Measurements from ENCODE around the gene TNFRSF8.

The TNFRSF8 gene

GRCh38 chr1:12146343-12147112, 83.4 kb downstream of the TNFRSF8 start:
- H3K79me1 ChIP-seq (ENCODE audit: low read depth, low read length) = no peaks in the 10 kb centered on the region
- H3K18ac ChIP-seq (ENCODE audit: low read length) = peak overlapping the region; percentile 17
- no peak overlapping the region for H2BK120ac ChIP-seq (ENCODE audit: low read depth, low read length)
- no peak overlapping the region for H4K8ac ChIP-seq (ENCODE audit: low read depth, low read length)
- no peak overlapping the region for H3K4ac ChIP-seq (ENCODE audit: low read length)
- H3K4me1 ChIP-seq (ENCODE audit: control insufficient read depth in 2 of 2, insufficient read depth in 1 of 2, low read depth in 1 of 2, low read length in 2 of 2) = peaks cover 9 to 18% of the 10 kb centered on the region in 2 donors
- H3K14ac ChIP-seq (ENCODE audit: low read length) = no peak overlapping the region
- H3K4me3 ChIP-seq (ENCODE audit: low read length in 2 of 2) = no peak overlapping the region
- no peaks in the 10 kb centered on the region for H3K36me3 ChIP-seq (replicated peaks in 1 of 2; ENCODE audit: control insufficient read depth in 2 of 2, insufficient read depth in 2 of 2, low read length in 2 of 2)
- no CpG with 5 or more reads among the region's 20 CpGs for WGBS, 2 donors (ENCODE audit: extremely low coverage in 2 of 2, insufficient read length in 2 of 2, insufficient replicate concordance in 1 of 2)
- no peak overlapping the region for H3K27ac ChIP-seq (replicated peaks; ENCODE audit: low read length)
- H3K9ac ChIP-seq (ENCODE audit: low read depth, low read length, poor library complexity) = no peak overlapping the region
- H3K9me3 ChIP-seq (replicated peaks in 1 of 2; ENCODE audit: control insufficient read depth in 2 of 2, insufficient read depth in 1 of 2, low read depth in 1 of 2, low read length in 2 of 2) = peaks cover 0 to 4% of the 10 kb centered on the region in 2 donors
- H2BK15ac ChIP-seq (ENCODE audit: low read length) = no peak overlapping the region
- no peak overlapping the region for H2BK5ac ChIP-seq (ENCODE audit: low read length)
- H4K91ac ChIP-seq (ENCODE audit: low read depth, low read length, poor library complexity) = no peak overlapping the region
- H2AFZ ChIP-seq (ENCODE audit: low read length) = no peak overlapping the region
- H3K4me2 ChIP-seq (ENCODE audit: insufficient read depth, low read length, poor library complexity, severe bottlenecking) = no peak overlapping the region
- H2BK12ac ChIP-seq (ENCODE audit: low read length) = no peak overlapping the region
- peak overlapping the region; percentile 70 for H3K23ac ChIP-seq (ENCODE audit: low read depth, low read length, poor library complexity)
- peak overlapping the region; percentile 40 for H2AK5ac ChIP-seq (ENCODE audit: low read depth, low read length)
- H3K27me3 ChIP-seq (ENCODE audit: control insufficient read depth in 3 of 3, insufficient read depth in 3 of 3, low read depth in 1 of 3, low read length in 3 of 3) = peaks cover 0 to 9% (median 0%) of the 10 kb centered on the region in 3 experiments
- DNase-seq (ENCODE audit: low spot score) = no peak

- no peak overlapping the region for H4K8ac ChIP-seq (ENCODE audit: low read depth, low read length)
- peak overlapping the region; percentile 65 for H2AFZ ChIP-seq (ENCODE audit: low read length)
- no peak overlapping the region for H3K9ac ChIP-seq (ENCODE audit: low read depth, low read length, poor library complexity)
- DNase-seq (ENCODE audit: low spot score) = no peak
- H3K23ac ChIP-seq (ENCODE audit: low read depth, low read length, poor library complexity) = no peak overlapping the region
- no peak overlapping the region for H3K4ac ChIP-seq (ENCODE audit: low read length)
- no peak overlapping the region for H3K14ac ChIP-seq (ENCODE audit: low read length)
- H3K27me3 ChIP-seq (ENCODE audit: control insufficient read depth in 3 of 3, insufficient read depth in 3 of 3, low read depth in 1 of 3, low read length in 3 of 3) = peaks cover 0 to 6% (median 0%) of the 10 kb centered on the region in 3 experiments
- peaks cover 0 to 4% of the 10 kb centered on the region in 2 donors for H3K9me3 ChIP-seq (replicated peaks in 1 of 2; ENCODE audit: control insufficient read depth in 2 of 2, insufficient read depth in 1 of 2, low read depth in 1 of 2, low read length in 2 of 2)
- no peak overlapping the region for H2AK5ac ChIP-seq (ENCODE audit: low read depth, low read length)
- no peaks in the 10 kb centered on the region for H3K79me1 ChIP-seq (ENCODE audit: low read depth, low read length)
- H2BK120ac ChIP-seq (ENCODE audit: low read depth, low read length) = no peak overlapping the region
- no peak overlapping the region for H3K27ac ChIP-seq (replicated peaks; ENCODE audit: low read length)
- no peak overlapping the region for H2BK5ac ChIP-seq (ENCODE audit: low read length)
- WGBS, 2 donors (ENCODE audit: extremely low coverage in 2 of 2, insufficient read length in 2 of 2, insufficient replicate concordance in 1 of 2) = no CpG with 5 or more reads among the region's 8 CpGs
- no peak overlapping the region for H3K18ac ChIP-seq (ENCODE audit: low read length)
- no peak overlapping the region for H4K91ac ChIP-seq (ENCODE audit: low read depth, low read length, poor library complexity)
- no peak overlapping the region for H3K4me3 ChIP-seq (ENCODE audit: low read length in 2 of 2)
- H3K36me3 ChIP-seq (replicated peaks in 1 of 2; ENCODE audit: control insufficient read depth in 2 of 2, insufficient read depth in 2 of 2, low read length in 2 of 2) = no peaks in the 10 kb centered on the region
- H3K4me2 ChIP-seq (ENCODE audit: insufficient read depth, low read length, poor library complexity, severe bottlenecking) = no peak overlapping the region
- H2BK12ac ChIP-seq (ENCODE audit: low read length) = no peak overlapping the region
- peaks cover 6 to 17% of the 10 kb centered on the region in 2 donors for H3K4me1 ChIP-seq (ENCODE audit: control insufficient read depth in 2 of 2, insufficient read depth in 1 of 2, low read depth in 1 of 2, low read length in 2 of 2)
- H2BK15ac ChIP-seq (ENCODE audit: low read length) = no peak overlapping the region
These were observed 84.1 kb downstream of the TNFRSF8 start for GRCh38 chr1:12147201-12147701.

- H2AFZ ChIP-seq (ENCODE audit: low read length) = no peak overlapping the region
- H3K4me2 ChIP-seq (ENCODE audit: insufficient read depth, low read length, poor library complexity, severe bottlenecking) = no peak overlapping the region
- H3K4me1 ChIP-seq (ENCODE audit: control insufficient read depth in 2 of 2, insufficient read depth in 1 of 2, low read depth in 1 of 2, low read length in 2 of 2) = peaks cover 3 to 7% of the 10 kb centered on the region in 2 donors
- H3K27me3 ChIP-seq (ENCODE audit: control insufficient read depth in 3 of 3, insufficient read depth in 3 of 3, low read depth in 1 of 3, low read length in 3 of 3) = peaks cover 0 to 9% (median 0%) of the 10 kb centered on the region in 3 experiments
- no peak overlapping the region for H3K23ac ChIP-seq (ENCODE audit: low read depth, low read length, poor library complexity)
- no peak overlapping the region for H4K8ac ChIP-seq (ENCODE audit: low read depth, low read length)
- H2AK5ac ChIP-seq (ENCODE audit: low read depth, low read length) = no peak overlapping the region
- no peak overlapping the region for H3K9ac ChIP-seq (ENCODE audit: low read depth, low read length, poor library complexity)
- peaks cover 0 to 4% of the 10 kb centered on the region in 2 donors for H3K9me3 ChIP-seq (replicated peaks in 1 of 2; ENCODE audit: control insufficient read depth in 2 of 2, insufficient read depth in 1 of 2, low read depth in 1 of 2, low read length in 2 of 2)
- H3K18ac ChIP-seq (ENCODE audit: low read length) = no peak overlapping the region
- H3K4ac ChIP-seq (ENCODE audit: low read length) = no peak overlapping the region
- H3K27ac ChIP-seq (replicated peaks; ENCODE audit: low read length) = no peak overlapping the region
- DNase-seq (ENCODE audit: low spot score) = no peak
- no peaks in the 10 kb centered on the region for H3K79me1 ChIP-seq (ENCODE audit: low read depth, low read length)
- no peak overlapping the region for H2BK15ac ChIP-seq (ENCODE audit: low read length)
- H2BK12ac ChIP-seq (ENCODE audit: low read length) = no peak overlapping the region
- no peak overlapping the region for H2BK120ac ChIP-seq (ENCODE audit: low read depth, low read length)
- no peak overlapping the region for H3K14ac ChIP-seq (ENCODE audit: low read length)
- H4K91ac ChIP-seq (ENCODE audit: low read depth, low read length, poor library complexity) = no peak overlapping the region
- H3K36me3 ChIP-seq (replicated peaks in 1 of 2; ENCODE audit: control insufficient read depth in 2 of 2, insufficient read depth in 2 of 2, low read length in 2 of 2) = no peaks in the 10 kb centered on the region
- no CpG with 5 or more reads among the region's 8 CpGs for WGBS, 2 donors (ENCODE audit: extremely low coverage in 2 of 2, insufficient read length in 2 of 2, insufficient replicate concordance in 1 of 2)
- H2BK5ac ChIP-seq (ENCODE audit: low read length) = no peak overlapping the region
- H3K4me3 ChIP-seq (ENCODE audit: low read length in 2 of 2) = no peak overlapping the region
These were observed 85.3 kb downstream of the TNFRSF8 start for GRCh38 chr1:12148160-12148957.
